CD14-positive monocyte (primary cell): ENCODE results near the gene KLLN. TPM values are rescaled to one million over a fixed set of nuclear protein-coding genes. Genes with fewer than 3 reads are reported as not detected.
"Not testable (repeated sequence)": the region's sequence is repeated elsewhere in the genome, so short reads cannot be mapped to it uniquely, and the experiment has no call there.

Experiments used
- DNase-seq, 3 donors: peaks; one replicate each; pipeline ENCODE4 v3.0.0-alpha.2; 2011 to 2022
- H2AFZ ChIP-seq: 2 replicates; pipeline ENCODE4 v1.6.0; 2012; ENCODE audit warnings: mild to moderate bottlenecking, low read depth, low read length, inconsistent platforms; ENCODE audit not compliant: insufficient read depth, poor library complexity, severe bottlenecking
- H3K27ac ChIP-seq, 2 donors: 1 replicate in 1 of 2; 2 replicates in 1 of 2; pipeline ENCODE4 v1.5.1; 2012 to 2013; ENCODE audit warnings: low read length in 2 of 2, control low read depth in 1 of 2, inconsistent platforms in 1 of 2, low read depth in 1 of 2, mild to moderate bottlenecking in 1 of 2
- H3K27me3 ChIP-seq, 2 donors: one replicate each; pipeline versions ENCODE4 v1.6.0 to v1.6.1; 2011 to 2013; ENCODE audit warnings: low read length in 2 of 2; ENCODE audit not compliant: control insufficient read depth in 2 of 2, insufficient read depth in 2 of 2
- H3K36me3 ChIP-seq, 2 donors: replicated peaks in 1 of 2; 1 replicate in 1 of 2; 2 replicates in 1 of 2; pipeline versions ENCODE4 v1.5.1 to v1.6.1; 2012 to 2013; ENCODE audit warnings: low read length in 2 of 2, control low read depth in 1 of 2, inconsistent platforms in 1 of 2, mild to moderate bottlenecking in 1 of 2; ENCODE audit not compliant: insufficient read depth in 2 of 2, control insufficient read depth in 1 of 2
- H3K4me1 ChIP-seq, 2 donors: 1 replicate in 1 of 2; 2 replicates in 1 of 2; pipeline versions ENCODE4 v1.5.1 to v1.6.1; 2012 to 2013; ENCODE audit warnings: low read length in 2 of 2, control low read depth in 1 of 2, inconsistent platforms in 1 of 2, mild to moderate bottlenecking in 1 of 2, moderate library complexity in 1 of 2; ENCODE audit not compliant: insufficient read depth in 2 of 2, control insufficient read depth in 1 of 2
- H3K4me2 ChIP-seq: replicated peaks from 2 replicates; pipeline ENCODE3; 2012; ENCODE audit warnings: low read length, moderate library complexity, mild to moderate bottlenecking; ENCODE audit not compliant: poor library complexity, severe bottlenecking; ENCODE audit errors: extremely low read depth
- H3K4me3 ChIP-seq, 3 experiments: fragments of 200-600 bp in 1 of 3; sonication (generic) in 1 of 3; replicated peaks in 1 of 3; 1 replicate in 2 of 3; 2 replicates in 1 of 3; pipeline ENCODE4 v1.5.1; 2011 to 2013; ENCODE audit warnings: low read length in 3 of 3, mild to moderate bottlenecking in 3 of 3, control low read depth in 2 of 3, low read depth in 2 of 3, inconsistent platforms in 1 of 3, moderate library complexity in 1 of 3
- H3K79me2 ChIP-seq: 2 replicates; pipeline ENCODE4 v1.6.0; 2012; ENCODE audit warnings: mild to moderate bottlenecking, control low read depth, inconsistent platforms, low read length, moderate library complexity; ENCODE audit not compliant: insufficient read depth
- H3K9ac ChIP-seq: 2 replicates; pipeline ENCODE4 v1.6.0; 2017; ENCODE audit warnings: low read length, mild to moderate bottlenecking; ENCODE audit not compliant: insufficient read depth, poor library complexity, severe bottlenecking
- H3K9me3 ChIP-seq, 2 donors: replicated peaks in 1 of 2; 1 replicate in 1 of 2; 2 replicates in 1 of 2; pipeline versions ENCODE4 v1.5.1 to v1.6.1; 2012 to 2013; ENCODE audit warnings: low read length in 2 of 2, control low read depth in 1 of 2; ENCODE audit not compliant: control insufficient read depth in 1 of 2, insufficient read depth in 1 of 2
- H4K20me1 ChIP-seq: 2 replicates; pipeline ENCODE4 v1.6.0; 2012; ENCODE audit warnings: mild to moderate bottlenecking, low read length, control low read depth, moderate library complexity; ENCODE audit not compliant: insufficient read depth
- H3K27ac Mint-ChIP-seq, 7 donors: one replicate each; pipeline ENCODE4 v1.8.0; 2020; ENCODE audit warnings: mild to moderate bottlenecking in 7 of 7, mixed read lengths in 7 of 7, moderate library complexity in 6 of 7, inconsistent platforms in 2 of 7
- H3K27me3 Mint-ChIP-seq, 3 donors: one replicate each; pipeline ENCODE4 v1.8.0; 2021 to 2022; ENCODE audit warnings: low read depth in 3 of 3, mild to moderate bottlenecking in 3 of 3, mixed read lengths in 3 of 3, moderate library complexity in 3 of 3, inconsistent platforms in 1 of 3
- H3K36me3 Mint-ChIP-seq, 2 donors: one replicate each; pipeline ENCODE4 v1.8.0; 2020; ENCODE audit warnings: mixed read lengths in 2 of 2, inconsistent platforms in 1 of 2, mild to moderate bottlenecking in 1 of 2
- H3K4me1 Mint-ChIP-seq: one replicate; pipeline ENCODE4 v1.8.0; 2020; ENCODE audit warnings: mild to moderate bottlenecking, mixed read lengths
- H3K4me3 Mint-ChIP-seq, 2 donors: one replicate each; pipeline ENCODE4 v1.8.0; 2020; ENCODE audit warnings: mild to moderate bottlenecking in 2 of 2, mixed read lengths in 2 of 2, moderate library complexity in 1 of 2
- H3K9me3 Mint-ChIP-seq, 7 donors: one replicate each; pipeline ENCODE4 v1.8.0; 2020 to 2022; ENCODE audit warnings: mixed read lengths in 7 of 7, mild to moderate bottlenecking in 6 of 7, moderate library complexity in 6 of 7, inconsistent platforms in 2 of 7
- WGBS: methylation state at CpG from one replicate; pipeline ENCODE4 v1.1.5; 2013; ENCODE audit warnings: missing lambda C conversion rate; ENCODE audit not compliant: insufficient coverage; 5-methylcytosine and 5-hydroxymethylcytosine counted together
- intact Hi-C, 2 donors: fragments of 100-400 bp; cut with micrococcal nuclease; formaldehyde crosslinking; loops; one replicate each; pipeline versions ENCODE4 v1.15.0 to v1.15.1; 2023
- polyA plus RNA-seq, 3 donors: library from polyadenylated mRNA; depleted of rRNA in 1 of 3; unstranded in 2 of 3; stranded (reverse) in 1 of 3; fragments of 300-500 nt in 2 of 3; fragments of >200 nt in 1 of 3; fragmentation: Illumina TruSeq in 2 of 3; gene quantifications; 1 replicate in 2 of 3; 2 replicates in 1 of 3; pipeline ENCODE4 v1.2.3, GENCODE V29; 2012 to 2021
- TF ChIP-seq, protein P1 (sequence below): fragments of 200-600 bp; IDR thresholded peaks from one replicate; pipeline ENCODE4 v1.8.0; 2022; ENCODE audit warnings: antibody characterized with exemption, mild to moderate bottlenecking

The KLLN gene
- polyA plus RNA-seq, 3 donors, result 0.11 to 0.23 (median 0.12) TPM

GRCh38 chr10:87849001-87849400, 14.3 kb downstream of the KLLN start:
- H3K27me3 Mint-ChIP-seq, result peaks cover 0 to 1% (median 0%) of the 10 kb centered on the region in 3 donors
- H3K27ac Mint-ChIP-seq, result no peak overlapping the region
- no peak overlapping the region for H3K27ac ChIP-seq
- no peak for DNase-seq
- H3K9me3 ChIP-seq, result no peaks in the 10 kb centered on the region
- no peak overlapping the region for H3K4me3 Mint-ChIP-seq
- H3K27me3 ChIP-seq, result no peaks in the 10 kb centered on the region
- H3K4me3 ChIP-seq, result no peak overlapping the region
- H4K20me1 ChIP-seq, result no peaks in the 10 kb centered on the region
- no peak overlapping the region for H3K4me2 ChIP-seq
- no peaks in the 10 kb centered on the region for H3K36me3 Mint-ChIP-seq
- H3K9me3 Mint-ChIP-seq, result no peaks in the 10 kb centered on the region
- no peaks in the 10 kb centered on the region for H3K79me2 ChIP-seq
- no peak overlapping the region for H2AFZ ChIP-seq
- no peak overlapping the region for H3K9ac ChIP-seq
- intact Hi-C loops, result no loop called here
- peaks cover 0 to 6% of the 10 kb centered on the region in 2 donors for H3K4me1 ChIP-seq
- TF ChIP-seq, protein P1, sequence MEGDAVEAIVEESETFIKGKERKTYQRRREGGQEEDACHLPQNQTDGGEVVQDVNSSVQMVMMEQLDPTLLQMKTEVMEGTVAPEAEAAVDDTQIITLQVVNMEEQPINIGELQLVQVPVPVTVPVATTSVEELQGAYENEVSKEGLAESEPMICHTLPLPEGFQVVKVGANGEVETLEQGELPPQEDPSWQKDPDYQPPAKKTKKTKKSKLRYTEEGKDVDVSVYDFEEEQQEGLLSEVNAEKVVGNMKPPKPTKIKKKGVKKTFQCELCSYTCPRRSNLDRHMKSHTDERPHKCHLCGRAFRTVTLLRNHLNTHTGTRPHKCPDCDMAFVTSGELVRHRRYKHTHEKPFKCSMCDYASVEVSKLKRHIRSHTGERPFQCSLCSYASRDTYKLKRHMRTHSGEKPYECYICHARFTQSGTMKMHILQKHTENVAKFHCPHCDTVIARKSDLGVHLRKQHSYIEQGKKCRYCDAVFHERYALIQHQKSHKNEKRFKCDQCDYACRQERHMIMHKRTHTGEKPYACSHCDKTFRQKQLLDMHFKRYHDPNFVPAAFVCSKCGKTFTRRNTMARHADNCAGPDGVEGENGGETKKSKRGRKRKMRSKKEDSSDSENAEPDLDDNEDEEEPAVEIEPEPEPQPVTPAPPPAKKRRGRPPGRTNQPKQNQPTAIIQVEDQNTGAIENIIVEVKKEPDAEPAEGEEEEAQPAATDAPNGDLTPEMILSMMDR, result no peak
- no peaks in the 10 kb centered on the region for H3K36me3 ChIP-seq
- peaks cover 10% of the 10 kb centered on the region for H3K4me1 Mint-ChIP-seq

DNA sequence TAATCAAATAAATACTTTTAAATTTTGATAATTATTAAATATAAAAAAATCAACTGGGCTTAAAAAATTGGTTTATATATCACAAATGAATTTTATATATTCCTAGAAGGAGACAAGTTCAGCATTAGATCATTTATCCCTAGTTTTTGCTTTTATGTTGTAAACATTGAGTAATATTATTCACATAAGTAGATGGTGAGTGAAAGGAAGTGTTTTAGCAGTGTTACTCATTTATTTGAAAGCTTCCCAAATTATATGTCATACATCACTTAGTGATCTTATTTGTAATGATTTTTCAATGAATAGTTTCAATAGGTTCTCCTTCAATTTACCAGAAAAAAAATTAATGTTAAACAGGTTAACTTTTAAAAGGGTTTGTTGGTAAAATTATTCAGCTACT, 15.8 kb downstream of the KLLN start:
- DNase-seq, result no peak
- no peak overlapping the region for H2AFZ ChIP-seq
- no peak overlapping the region for H3K4me2 ChIP-seq
- intact Hi-C loops, result no loop called here
- H3K4me3 Mint-ChIP-seq, result no peak overlapping the region
- H3K79me2 ChIP-seq, result no peaks in the 10 kb centered on the region
- no peaks in the 10 kb centered on the region for H3K9me3 ChIP-seq
- H3K4me1 ChIP-seq, result peaks cover 0 to 6% of the 10 kb centered on the region in 2 donors
- H4K20me1 ChIP-seq, result no peaks in the 10 kb centered on the region
- peaks cover 10% of the 10 kb centered on the region for H3K4me1 Mint-ChIP-seq
- H3K27me3 ChIP-seq, result no peaks in the 10 kb centered on the region
- peaks cover 0 to 1% (median 0%) of the 10 kb centered on the region in 3 donors for H3K27me3 Mint-ChIP-seq
- H3K9ac ChIP-seq, result no peak overlapping the region
- H3K27ac ChIP-seq, result no peak overlapping the region
- H3K4me3 ChIP-seq, result no peak overlapping the region
- TF ChIP-seq, protein P1, result no peak
- H3K36me3 ChIP-seq, result no peaks in the 10 kb centered on the region
- no peaks in the 10 kb centered on the region for H3K36me3 Mint-ChIP-seq
- no peaks in the 10 kb centered on the region for H3K9me3 Mint-ChIP-seq
- H3K27ac Mint-ChIP-seq, result no peak overlapping the region

DNA sequence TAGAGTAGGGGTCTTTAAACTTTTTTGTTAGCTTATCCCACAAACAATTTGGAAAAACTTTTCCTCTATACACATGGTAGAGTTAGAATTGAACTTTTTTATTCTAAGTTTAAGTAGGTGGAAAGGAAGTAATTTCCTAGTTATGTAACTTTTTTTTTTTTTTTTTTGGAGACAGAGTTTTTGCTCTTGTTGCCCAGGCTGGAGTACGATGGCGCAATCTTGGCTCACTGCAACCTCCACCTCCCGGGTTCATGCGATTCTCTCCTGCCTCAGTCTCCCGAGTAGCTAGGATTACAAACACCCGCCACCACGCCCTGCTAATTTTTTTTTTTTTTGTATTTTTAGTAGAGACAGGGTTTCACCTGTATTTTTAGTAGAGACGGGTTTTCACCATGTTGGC, 16.6 kb downstream of the KLLN start:
- H3K27me3 ChIP-seq, H3K36me3 ChIP-seq, H3K9me3 Mint-ChIP-seq, H3K4me3 ChIP-seq, H3K4me3 Mint-ChIP-seq, H3K79me2 ChIP-seq, intact Hi-C loops, DNase-seq, H3K4me1 ChIP-seq, H2AFZ ChIP-seq, H3K36me3 Mint-ChIP-seq, H3K4me2 ChIP-seq, H3K27ac Mint-ChIP-seq, H3K27ac ChIP-seq, H3K27me3 Mint-ChIP-seq, H4K20me1 ChIP-seq, H3K9ac ChIP-seq, H3K9me3 ChIP-seq: not testable (repeated sequence)
- WGBS, result 20% methylated on average over 1 of the region's 8 CpGs
- H3K4me1 Mint-ChIP-seq, result peaks cover 10% of the 10 kb centered on the region
